ENCODE data around the gene POPDC2.

DNA sequence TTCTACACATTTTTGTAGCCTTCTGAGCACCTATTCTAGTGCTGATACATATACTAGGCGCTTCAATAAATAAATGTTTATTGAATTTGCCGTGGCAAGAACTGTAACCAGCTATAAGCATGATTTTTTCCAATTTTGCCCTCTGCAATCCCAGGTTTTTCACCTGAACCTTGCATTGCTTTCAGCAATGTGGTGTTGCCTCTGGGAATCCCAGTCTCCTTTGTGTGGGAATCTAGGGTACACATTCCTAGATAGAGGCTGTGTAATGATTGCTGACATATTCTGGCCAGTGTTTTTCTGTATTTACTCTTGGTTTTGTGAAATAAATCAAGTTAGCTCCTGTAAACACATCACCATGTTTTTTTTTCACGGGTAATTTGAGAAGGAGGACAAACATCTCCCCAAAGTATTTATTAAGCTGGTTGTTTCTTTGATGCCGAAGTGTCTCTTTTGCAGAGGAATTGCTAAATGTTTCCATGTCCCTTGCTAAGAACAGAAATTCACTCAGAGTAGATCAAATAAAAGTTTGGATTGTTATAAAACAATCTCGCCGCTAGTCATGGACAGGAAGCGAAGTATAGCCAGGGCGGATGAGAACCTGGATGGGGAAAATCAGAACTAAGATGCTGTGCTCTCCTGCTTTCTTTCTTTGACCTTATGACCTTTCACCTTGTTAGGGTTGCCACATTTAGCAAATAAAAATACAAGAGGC is 43.6 kb upstream of the POPDC2 start:
- TF ChIP-seq EZH2 (IDR thresholded peaks at IDR 0.05; ENCODE audit: borderline replicate concordance) (no peak), EZH2phosphoT487 (IDR thresholded peaks at IDR 0.05; ENCODE audit: low read depth, severe bottlenecking, unreplicated experiment) (no peak)
- TF ChIP-seq, protein P1, sequence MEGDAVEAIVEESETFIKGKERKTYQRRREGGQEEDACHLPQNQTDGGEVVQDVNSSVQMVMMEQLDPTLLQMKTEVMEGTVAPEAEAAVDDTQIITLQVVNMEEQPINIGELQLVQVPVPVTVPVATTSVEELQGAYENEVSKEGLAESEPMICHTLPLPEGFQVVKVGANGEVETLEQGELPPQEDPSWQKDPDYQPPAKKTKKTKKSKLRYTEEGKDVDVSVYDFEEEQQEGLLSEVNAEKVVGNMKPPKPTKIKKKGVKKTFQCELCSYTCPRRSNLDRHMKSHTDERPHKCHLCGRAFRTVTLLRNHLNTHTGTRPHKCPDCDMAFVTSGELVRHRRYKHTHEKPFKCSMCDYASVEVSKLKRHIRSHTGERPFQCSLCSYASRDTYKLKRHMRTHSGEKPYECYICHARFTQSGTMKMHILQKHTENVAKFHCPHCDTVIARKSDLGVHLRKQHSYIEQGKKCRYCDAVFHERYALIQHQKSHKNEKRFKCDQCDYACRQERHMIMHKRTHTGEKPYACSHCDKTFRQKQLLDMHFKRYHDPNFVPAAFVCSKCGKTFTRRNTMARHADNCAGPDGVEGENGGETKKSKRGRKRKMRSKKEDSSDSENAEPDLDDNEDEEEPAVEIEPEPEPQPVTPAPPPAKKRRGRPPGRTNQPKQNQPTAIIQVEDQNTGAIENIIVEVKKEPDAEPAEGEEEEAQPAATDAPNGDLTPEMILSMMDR (IDR thresholded peaks at IDR 0.05; ENCODE audit: poor library complexity) = no peak

Measured in hepatocyte (in vitro differentiated cells).